Astrocyte of the spinal cord (primary cell): ENCODE measurements around the gene SUPV3L1.

Source experiments
- DNase-seq: peaks from one replicate; pipeline ENCODE4 v3.0.0; 2011; ENCODE audit warnings: low read depth, low spot score
- H3K4me3 ChIP-seq: 2 replicates; pipeline ENCODE4 v1.5.1; 2011; ENCODE audit warnings: low read depth, mild to moderate bottlenecking, low read length, moderate library complexity
- in situ Hi-C: cut with HindIII; loops from 2 replicates; pipeline ENCODE4 v1.10.0; 2017; ENCODE audit warnings: low sequenced_read_pairs
- TF ChIP-seq, protein P1 (sequence below): IDR thresholded peaks from 2 replicates; pipeline ENCODE4 v1.5.1; 2012; ENCODE audit warnings: low read depth, mild to moderate bottlenecking, low read length, inconsistent platforms

The SUPV3L1 gene

DNA sequence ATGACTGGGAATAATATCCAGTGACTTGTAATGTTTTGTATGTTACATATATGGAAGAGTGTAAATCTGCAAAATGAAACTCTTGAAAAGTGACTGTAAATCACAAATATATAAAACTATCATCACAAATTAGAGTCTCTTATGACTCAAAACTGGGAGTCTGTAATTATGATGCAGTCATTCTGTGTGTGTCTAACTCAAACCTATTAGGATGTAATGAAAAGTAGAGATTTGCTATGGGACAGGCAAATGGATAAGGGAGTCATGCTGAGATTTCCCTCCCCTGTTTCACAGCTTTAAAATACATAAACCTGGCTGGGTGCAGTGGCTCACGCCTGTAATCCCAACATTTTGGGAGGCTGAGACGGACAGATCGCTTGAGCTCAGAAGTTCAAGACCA is 31.5 kb downstream of the SUPV3L1 start:
- no peak for DNase-seq
- TF ChIP-seq, protein P1, sequence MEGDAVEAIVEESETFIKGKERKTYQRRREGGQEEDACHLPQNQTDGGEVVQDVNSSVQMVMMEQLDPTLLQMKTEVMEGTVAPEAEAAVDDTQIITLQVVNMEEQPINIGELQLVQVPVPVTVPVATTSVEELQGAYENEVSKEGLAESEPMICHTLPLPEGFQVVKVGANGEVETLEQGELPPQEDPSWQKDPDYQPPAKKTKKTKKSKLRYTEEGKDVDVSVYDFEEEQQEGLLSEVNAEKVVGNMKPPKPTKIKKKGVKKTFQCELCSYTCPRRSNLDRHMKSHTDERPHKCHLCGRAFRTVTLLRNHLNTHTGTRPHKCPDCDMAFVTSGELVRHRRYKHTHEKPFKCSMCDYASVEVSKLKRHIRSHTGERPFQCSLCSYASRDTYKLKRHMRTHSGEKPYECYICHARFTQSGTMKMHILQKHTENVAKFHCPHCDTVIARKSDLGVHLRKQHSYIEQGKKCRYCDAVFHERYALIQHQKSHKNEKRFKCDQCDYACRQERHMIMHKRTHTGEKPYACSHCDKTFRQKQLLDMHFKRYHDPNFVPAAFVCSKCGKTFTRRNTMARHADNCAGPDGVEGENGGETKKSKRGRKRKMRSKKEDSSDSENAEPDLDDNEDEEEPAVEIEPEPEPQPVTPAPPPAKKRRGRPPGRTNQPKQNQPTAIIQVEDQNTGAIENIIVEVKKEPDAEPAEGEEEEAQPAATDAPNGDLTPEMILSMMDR, result no peak
- in situ Hi-C loops, result no loop called here
- H3K4me3 ChIP-seq, result no peak overlapping the region

DNA sequence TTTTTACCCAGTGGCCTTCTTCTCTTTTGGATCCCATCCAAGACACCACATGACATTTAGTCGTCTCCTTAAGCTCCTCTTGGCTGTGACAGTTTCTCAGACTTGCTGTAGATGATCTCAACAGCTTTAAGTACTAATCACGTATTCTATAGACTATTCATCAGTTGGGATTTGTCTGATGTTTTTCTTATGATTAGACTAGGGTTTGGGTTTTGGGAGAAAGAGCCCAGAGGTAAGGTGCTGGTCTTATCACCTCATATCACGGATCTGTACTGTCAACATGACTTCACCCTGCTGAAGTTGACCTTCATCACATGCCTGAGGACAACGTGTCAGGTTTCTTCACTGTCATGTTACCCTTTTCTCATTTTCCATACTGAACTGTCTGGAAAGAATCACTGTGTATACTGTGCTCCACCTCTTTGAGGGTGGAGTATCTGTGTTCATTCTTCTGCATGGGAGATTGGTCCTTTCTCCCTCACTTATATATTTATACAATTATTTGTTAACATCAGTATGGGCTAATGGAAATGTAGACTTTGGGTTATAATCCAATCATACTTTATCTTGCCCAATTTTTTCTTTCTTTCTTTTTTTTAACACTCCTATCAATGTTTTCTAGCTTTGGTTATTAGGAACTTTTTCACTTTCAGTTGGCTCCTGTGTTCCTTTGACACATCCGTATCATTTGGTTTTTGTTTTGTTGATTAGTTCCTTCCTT is 33.7 kb downstream of the SUPV3L1 start:
- in situ Hi-C loops, result no loop called here
- TF ChIP-seq, protein P1, result no peak
- no peak overlapping the region for H3K4me3 ChIP-seq
- DNase-seq, result no peak

DNA sequence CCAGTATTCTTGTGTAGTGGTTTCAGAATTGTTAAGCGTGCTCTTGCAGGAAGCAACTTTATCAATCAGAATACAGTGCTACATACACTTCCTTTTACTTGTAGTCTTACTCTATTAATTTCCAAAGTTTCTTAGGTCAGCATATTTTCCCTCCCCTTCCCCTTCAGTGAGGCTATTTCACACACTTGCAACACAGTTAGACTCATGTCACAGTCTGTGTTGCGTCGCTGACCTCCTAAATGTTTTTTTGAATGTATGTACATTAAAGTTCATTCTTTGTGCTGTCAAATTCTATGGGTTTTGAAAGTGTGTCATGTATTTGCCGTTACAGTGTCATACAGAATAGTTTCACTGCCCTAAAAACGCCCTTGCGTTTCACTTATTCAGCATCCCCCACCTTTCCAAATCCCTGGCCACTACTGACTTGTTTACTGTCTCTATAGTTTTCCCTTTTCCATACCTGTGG is 34.7 kb downstream of the SUPV3L1 start:
- DNase-seq, result no peak
- in situ Hi-C loops, result no loop called here
- H3K4me3 ChIP-seq, result no peak overlapping the region
- TF ChIP-seq, protein P1, result no peak

DNA sequence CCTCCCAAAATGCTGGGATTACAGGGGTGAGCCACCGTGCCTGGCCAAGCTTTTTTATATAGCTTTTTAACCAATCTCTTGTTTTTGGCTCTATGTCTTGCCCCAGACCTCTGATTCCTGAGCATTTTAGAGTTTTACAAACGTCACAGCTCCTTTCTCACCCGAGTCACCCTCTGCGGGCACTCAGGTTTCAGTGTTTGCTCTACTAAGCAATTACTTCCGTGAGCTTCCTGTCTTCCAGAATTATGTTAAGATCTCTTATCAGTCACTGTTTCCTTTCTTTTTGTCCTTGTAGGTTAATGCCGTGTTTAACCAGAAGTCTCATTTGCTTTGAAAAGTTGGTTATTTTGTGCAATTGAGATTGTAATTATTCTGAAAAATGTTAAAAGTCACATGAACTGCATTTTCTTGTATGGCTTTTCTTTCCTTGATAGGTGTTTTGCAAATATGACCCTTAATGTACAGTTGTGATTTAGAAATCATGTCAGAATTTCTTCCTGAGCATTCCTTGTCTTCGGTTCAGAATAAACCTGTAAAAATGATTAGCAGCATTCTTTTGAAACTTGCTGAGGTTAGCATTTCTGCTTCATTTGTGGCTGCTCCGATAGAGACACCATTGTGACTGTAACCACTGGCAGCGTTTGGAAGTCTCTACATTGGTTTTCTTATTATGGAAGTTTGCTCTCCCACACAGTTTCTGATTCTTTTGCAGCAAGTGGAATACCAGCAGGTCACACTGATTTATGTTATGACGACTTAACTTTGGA is 35.6 kb downstream of the SUPV3L1 start:
- TF ChIP-seq, protein P1, result no peak
- no peak for DNase-seq
- H3K4me3 ChIP-seq, result no peak overlapping the region
- in situ Hi-C loops, result no loop called here

DNA sequence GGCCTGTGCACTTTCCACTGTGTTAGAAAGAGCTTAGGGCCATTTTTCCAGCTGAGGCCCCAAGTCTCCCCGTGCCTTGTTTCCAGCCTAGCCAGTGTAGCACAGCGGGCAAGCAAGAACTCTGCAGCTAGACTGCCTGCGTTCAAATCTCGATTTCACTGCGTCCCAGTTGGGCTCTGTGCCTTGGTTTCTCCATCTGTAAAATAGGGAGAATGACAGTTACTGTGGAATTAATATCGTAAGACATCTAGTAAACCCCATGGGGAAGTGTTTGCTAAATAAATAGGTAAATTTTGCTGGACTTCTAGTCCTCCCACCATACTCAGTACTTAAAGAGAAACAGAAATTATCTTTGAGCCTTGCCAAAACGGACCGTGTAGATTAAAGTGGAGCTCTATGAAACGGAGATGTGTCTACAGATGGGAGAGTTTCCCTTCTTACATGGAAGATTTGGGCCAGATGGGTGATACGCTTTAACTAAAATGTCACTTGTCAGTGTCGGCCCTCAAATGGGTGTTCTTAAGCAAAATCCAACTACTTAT is 36.6 kb downstream of the SUPV3L1 start:
- TF ChIP-seq, protein P1, result no peak
- H3K4me3 ChIP-seq, result no peak overlapping the region
- in situ Hi-C loops, result no loop called here
- no peak for DNase-seq

DNA sequence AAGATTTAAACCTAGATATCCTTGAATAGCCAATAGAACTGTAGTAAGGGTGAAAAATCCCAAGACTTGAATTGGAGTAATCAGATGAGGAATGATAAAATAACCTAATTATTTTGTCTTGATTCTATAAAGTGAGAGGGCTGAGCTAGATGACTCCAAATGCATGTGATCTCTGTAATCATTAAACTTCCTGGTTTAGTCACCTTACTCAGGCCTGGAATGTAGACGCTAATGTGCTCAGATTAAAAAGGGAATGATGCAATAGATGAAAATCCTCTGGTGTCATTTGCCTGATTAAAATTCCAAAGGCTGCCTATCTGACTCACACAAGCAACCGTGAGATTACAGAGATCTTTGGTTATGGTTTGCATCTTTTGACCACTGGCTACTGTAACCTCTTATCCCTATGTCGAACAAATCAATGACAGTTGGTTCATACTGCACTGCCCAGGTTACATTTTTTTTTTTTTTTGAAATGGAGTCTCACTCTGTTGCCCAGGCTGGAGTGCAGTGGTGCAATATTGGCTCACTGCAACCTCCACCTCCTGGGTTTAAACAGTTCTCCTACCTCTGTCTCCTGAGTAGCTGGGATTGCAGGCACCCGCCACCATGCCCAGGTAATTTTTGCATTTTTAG is 37.2 kb downstream of the SUPV3L1 start:
- H3K4me3 ChIP-seq, result no peak overlapping the region
- in situ Hi-C loops, result no loop called here
- TF ChIP-seq, protein P1, result no peak
- DNase-seq, result peak; percentile 77
